GM23248 (cell line): ENCODE results near the gene C11orf86. TPM values are rescaled to one million over a fixed set of nuclear protein-coding genes. Genes with fewer than 3 reads are reported as not detected.

ENCODE experiments used
- DNase-seq: peaks from one replicate; pipeline ENCODE4 v3.0.0-alpha.2; 2015
- H2AFZ ChIP-seq: fragments of 200-600 bp; sonication (generic); 2 replicates; pipeline ENCODE4 v1.6.1; 2016; ENCODE audit warnings: antibody characterized with exemption
- H3F3A ChIP-seq: fragments of 200-600 bp; sonication (generic); 2 replicates; pipeline ENCODE4 v1.6.1; 2016; ENCODE audit warnings: mild to moderate bottlenecking, antibody characterized with exemption, mixed run types; ENCODE audit not compliant: insufficient read depth
- H3K27ac ChIP-seq: fragments of 200-600 bp; sonication (generic); 2 replicates; pipeline ENCODE4 v1.5.1; 2016; ENCODE audit warnings: mild to moderate bottlenecking
- H3K27me3 ChIP-seq: fragments of 200-600 bp; sonication (generic); replicated peaks from 2 replicates; pipeline ENCODE4 v1.6.1; 2016; ENCODE audit warnings: mild to moderate bottlenecking; ENCODE audit not compliant: insufficient read depth
- H3K36me3 ChIP-seq: fragments of 200-600 bp; sonication (generic); 2 replicates; pipeline ENCODE4 v1.6.1; 2016; ENCODE audit warnings: low read depth, mild to moderate bottlenecking
- H3K4me1 ChIP-seq: fragments of 200-600 bp; sonication (generic); 2 replicates; pipeline ENCODE4 v1.6.1; 2016; ENCODE audit warnings: mild to moderate bottlenecking; ENCODE audit not compliant: insufficient read depth
- H3K4me2 ChIP-seq: fragments of 200-600 bp; sonication (generic); one replicate; pipeline ENCODE4 v1.6.1; 2016; ENCODE audit warnings: mild to moderate bottlenecking; ENCODE audit not compliant: unreplicated experiment
- H3K4me3 ChIP-seq: fragments of 200-600 bp; sonication (generic); 2 replicates; pipeline ENCODE4 v1.5.1; 2016; ENCODE audit warnings: mild to moderate bottlenecking
- H3K79me2 ChIP-seq: fragments of 200-600 bp; sonication (generic); 2 replicates; pipeline ENCODE4 v1.6.1; 2016; ENCODE audit warnings: mild to moderate bottlenecking; ENCODE audit not compliant: insufficient read depth
- H3K9ac ChIP-seq: fragments of 200-600 bp; sonication (generic); 2 replicates; pipeline ENCODE4 v1.6.1; 2016; ENCODE audit warnings: mild to moderate bottlenecking
- H3K9me2 ChIP-seq: fragments of 200-600 bp; sonication (generic); 2 replicates; pipeline ENCODE4 v1.6.1; 2016; ENCODE audit warnings: mixed run types, mild to moderate bottlenecking, moderate library complexity; ENCODE audit not compliant: insufficient read depth
- H3K9me3 ChIP-seq: fragments of 200-600 bp; sonication (generic); one replicate; pipeline ENCODE4 v1.6.1; 2017; ENCODE audit warnings: low read depth
- H4K20me1 ChIP-seq: fragments of 200-600 bp; sonication (generic); 2 replicates; pipeline ENCODE4 v1.6.0; 2016; ENCODE audit not compliant: insufficient read depth
- EZH2 ChIP-seq: fragments of 200-600 bp; sonication (generic); IDR thresholded peaks from 2 replicates; pipeline ENCODE4 v1.6.1; 2018; ENCODE audit warnings: antibody characterized with exemption, mild to moderate bottlenecking; ENCODE audit not compliant: insufficient read depth, poor library complexity, severe bottlenecking
- EZH2phosphoT487 ChIP-seq: fragments of 200-600 bp; sonication (generic); IDR thresholded peaks from 2 replicates; pipeline ENCODE4 v1.6.1; 2018; ENCODE audit warnings: antibody characterized with exemption, moderate library complexity, mild to moderate bottlenecking, low read depth; ENCODE audit not compliant: insufficient read depth
- WGBS, 2 experiments: methylation state at CpG; one replicate each; pipeline ENCODE4 v1.1.6; 2015 to 2017; ENCODE audit warnings: low lambda C conversion rate in 2 of 2, low coverage in 1 of 2; ENCODE audit errors: missing lambda C conversion rate in 2 of 2; 5-methylcytosine and 5-hydroxymethylcytosine counted together
- in situ Hi-C: fragments of 300-500 bp; cut with MboI; formaldehyde crosslinking; loops from 2 replicates; pipeline ENCODE4 v1.15.0; 2020
- polyA plus RNA-seq: library from polyadenylated mRNA; unstranded; fragments of >200 nt; fragmentation: Nextera tagmentation; extraction: Ambion mirVana; gene quantifications from 2 replicates; pipeline ENCODE4 v1.2.1, GENCODE V29; 2016
- total RNA-seq: library from RNA; depleted of rRNA; stranded (reverse); fragments of >200 nt; shearing (Covaris generic); gene quantifications from 2 replicates; pipeline ENCODE4 v1.2.3, GENCODE V29; 2014

The C11orf86 gene
- total and polyA plus RNA-seq, 2 experiments from 2014 or later, result not detected

DNA sequence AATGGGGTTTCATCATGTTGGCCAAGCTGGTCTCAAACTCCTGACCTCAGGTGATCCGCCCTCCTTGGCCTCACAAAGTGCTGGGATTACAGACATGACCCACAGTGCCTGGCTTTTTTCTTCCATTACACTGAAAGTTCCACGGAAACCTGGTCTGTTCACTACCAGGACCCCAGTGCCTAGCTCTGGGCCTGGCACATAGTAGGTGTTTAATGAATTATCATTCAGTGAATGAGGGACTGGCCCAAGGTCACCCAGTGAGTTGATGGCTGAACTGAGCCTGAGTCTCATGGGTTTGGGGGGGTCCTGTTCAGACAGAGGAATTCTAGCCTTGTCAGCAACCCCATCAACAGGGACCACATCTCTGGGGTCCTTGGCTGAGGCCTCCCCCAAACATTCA, 3.1 kb downstream of the C11orf86 start:
- no peak for TF ChIP-seq EZH2
- TF ChIP-seq EZH2phosphoT487, result no peak

DNA sequence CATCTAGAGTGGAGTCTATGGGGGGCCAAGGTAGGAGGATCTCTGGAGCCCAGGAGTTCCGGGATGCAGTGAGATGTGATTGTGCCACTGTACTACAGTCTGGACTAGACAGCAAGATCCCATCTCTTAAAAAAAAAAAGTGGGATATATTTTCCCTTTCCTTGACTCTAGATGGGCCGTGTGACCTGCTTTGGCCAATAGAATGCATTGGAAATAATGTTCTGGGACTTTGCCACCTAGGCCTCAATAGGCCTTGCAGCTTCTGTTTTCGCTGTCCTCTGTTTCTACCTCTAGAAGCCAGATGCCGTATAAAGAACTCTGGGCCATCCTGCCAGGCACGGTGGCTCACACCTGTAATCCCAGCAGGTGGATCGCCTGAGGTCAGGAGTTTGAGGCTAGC, 3.6 kb downstream of the C11orf86 start:
- no peak for TF ChIP-seq EZH2phosphoT487
- no peak for TF ChIP-seq EZH2
- no peak overlapping the region for H2AFZ ChIP-seq

More for the DNA sequence above, 3.1 kb downstream of the C11orf86 start:
- Histone ChIP-seq H3K79me2 (no peaks in the 10 kb centered on the region), H3K9ac (no peak overlapping the region), H3K27ac (no peak overlapping the region), H3K4me3 (no peak overlapping the region), H3K36me3 (no peaks in the 10 kb centered on the region), H3K9me2 (no peaks in the 10 kb centered on the region), H3K9me3 (no peaks in the 10 kb centered on the region), H4K20me1 (no peaks in the 10 kb centered on the region), H2AFZ (no peak overlapping the region), H3K4me2 (no peak overlapping the region), H3K27me3 (no peaks in the 10 kb centered on the region), H3K4me1 (peaks cover 13% of the 10 kb centered on the region), H3F3A (peaks cover 5% of the 10 kb centered on the region; the same call in 1 of the 2 replicates)
- 87 to 94% methylated on average over 2 of the region's 2 CpGs for WGBS, 2 experiments
- DNase-seq, result no peak
- in situ Hi-C loops, result loop anchor here (10.0 kb wide), 1 partner anchor 283 kb away; no protein-coding TSS in a partner anchor

DNA sequence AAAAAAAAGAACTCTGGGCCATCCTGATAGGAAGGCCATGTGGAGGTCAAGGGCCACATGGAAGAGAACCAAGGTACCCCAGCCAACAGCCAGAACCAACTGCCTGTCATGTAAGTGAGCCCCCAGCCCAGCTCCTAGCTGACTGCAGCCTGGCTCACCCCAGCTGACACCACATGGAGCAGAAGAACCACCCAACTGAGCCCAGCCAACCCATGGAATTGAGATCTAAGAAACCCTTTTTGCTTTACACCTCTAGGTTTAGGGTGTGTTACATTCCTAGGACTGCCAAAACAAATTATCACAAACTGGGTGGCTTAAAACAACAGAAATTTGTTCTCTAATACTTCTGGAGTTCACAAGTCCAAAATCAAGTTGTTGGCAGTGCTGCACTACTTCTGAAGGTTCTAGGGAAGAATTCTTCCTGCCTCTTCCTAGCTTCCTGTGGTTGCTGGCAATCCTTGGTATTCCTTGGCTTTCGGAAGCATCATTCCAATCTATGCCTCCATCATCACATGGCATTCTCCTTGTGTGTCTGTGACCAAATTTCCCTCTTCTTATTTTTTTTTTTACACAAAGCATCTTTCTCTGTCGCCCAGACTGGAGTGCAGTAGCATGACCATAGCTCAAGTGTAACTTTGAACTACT, 4.4 kb downstream of the C11orf86 start:
- in situ Hi-C loops, result loop anchor here (10.0 kb wide), 1 partner anchor 285 kb away; no protein-coding TSS in a partner anchor
- no peak overlapping the region for H3K27ac ChIP-seq

More for the DNA sequence above, 3.6 kb downstream of the C11orf86 start:
- DNase-seq, result no peak
- Histone ChIP-seq H3K4me2 (no peak overlapping the region), H3K27me3 (no peaks in the 10 kb centered on the region), H3K27ac (no peak overlapping the region), H3K9me2 (no peaks in the 10 kb centered on the region), H3F3A (peaks cover 5% of the 10 kb centered on the region; the same call in 1 of the 2 replicates), H3K9me3 (no peaks in the 10 kb centered on the region), H4K20me1 (no peaks in the 10 kb centered on the region), H3K79me2 (no peaks in the 10 kb centered on the region), H3K9ac (no peak overlapping the region), H3K4me3 (no peak overlapping the region), H3K36me3 (no peaks in the 10 kb centered on the region), H3K4me1 (peaks cover 14% of the 10 kb centered on the region)
- in situ Hi-C loops, result loop anchor here (10.0 kb wide), 1 partner anchor 284 kb away; no protein-coding TSS in a partner anchor
- WGBS, 2 experiments, result 94 to 95% methylated on average over 6 of the region's 6 CpGs

DNA sequence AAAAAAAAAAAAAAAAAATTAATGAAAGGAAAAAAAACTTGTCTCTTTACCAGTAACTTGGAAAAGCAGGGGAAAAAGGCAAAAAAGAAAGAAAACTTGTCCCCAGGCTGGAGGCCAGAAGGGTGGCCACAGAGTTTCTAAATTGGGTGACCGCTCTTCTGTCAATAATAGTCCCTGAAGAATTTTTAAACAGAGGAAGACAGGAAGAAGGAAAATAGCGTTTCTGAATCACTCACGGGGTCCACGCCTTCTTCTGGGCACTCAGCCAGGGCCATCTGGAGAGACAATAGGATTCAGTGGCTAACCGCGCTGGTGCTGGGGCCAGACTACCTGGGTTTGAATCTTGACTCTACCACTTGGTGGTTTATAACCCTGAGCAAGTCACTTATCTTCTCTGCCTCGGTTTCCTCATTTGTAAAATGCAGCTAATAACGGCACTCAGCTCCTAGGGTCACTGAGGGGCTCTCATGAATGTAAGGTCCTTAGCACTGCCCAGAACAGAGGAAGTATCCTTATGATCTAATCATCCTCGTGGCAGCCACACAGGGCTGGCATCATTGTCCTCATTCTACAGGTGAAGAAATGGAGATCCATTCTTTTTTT, 7.0 kb downstream of the C11orf86 start:
- Histone ChIP-seq H3F3A (peaks cover 5% of the 10 kb centered on the region; the same call in 1 of the 2 replicates), H3K4me2 (peak overlapping the region; percentile 50), H2AFZ (no peak overlapping the region), H3K9me3 (no peaks in the 10 kb centered on the region), H3K4me1 (peaks cover 16% of the 10 kb centered on the region), H4K20me1 (no peaks in the 10 kb centered on the region), H3K4me3 (no peak overlapping the region), H3K9ac (no peak overlapping the region), H3K79me2 (no peaks in the 10 kb centered on the region), H3K36me3 (no peaks in the 10 kb centered on the region), H3K9me2 (no peaks in the 10 kb centered on the region), H3K27me3 (no peaks in the 10 kb centered on the region), H3K27ac (peak overlapping the region; percentile 10; the same call in 1 of the 2 replicates)
- TF ChIP-seq EZH2, result no peak
- no peak for TF ChIP-seq EZH2phosphoT487
- WGBS, 2 experiments, result 12 to 14% methylated on average over 9 of the region's 9 CpGs
- peak; percentile 97 for DNase-seq
- in situ Hi-C loops, result no loop called here

More for the DNA sequence above, 4.4 kb downstream of the C11orf86 start:
- no peaks in the 10 kb centered on the region for H3K79me2 ChIP-seq
- no peaks in the 10 kb centered on the region for H3K36me3 ChIP-seq
- H2AFZ ChIP-seq, result no peak overlapping the region
- TF ChIP-seq EZH2 (no peak), EZH2phosphoT487 (no peak)
- no peaks in the 10 kb centered on the region for H3K9me2 ChIP-seq
- 59 to 62% methylated on average over 2 of the region's 2 CpGs for WGBS, 2 experiments
- H3K27me3 ChIP-seq, result no peaks in the 10 kb centered on the region
- H3K4me1 ChIP-seq, result peaks cover 17% of the 10 kb centered on the region
- H3K9me3 ChIP-seq, result no peaks in the 10 kb centered on the region
- H3K4me3 ChIP-seq, result no peak overlapping the region
- H3K4me2 ChIP-seq, result no peak overlapping the region
- peaks cover 5% of the 10 kb centered on the region; the same call in 1 of the 2 replicates for H3F3A ChIP-seq
- no peak overlapping the region for H3K9ac ChIP-seq
- DNase-seq, result peak; percentile 32
- no peaks in the 10 kb centered on the region for H4K20me1 ChIP-seq
